Measurements from ENCODE around the gene RRAGA.

The RRAGA gene

GRCh38 chr9:19023078-19023477 is 26.1 kb upstream of the RRAGA start:
- no peaks in the 10 kb centered on the region for H3K36me3 ChIP-seq (ENCODE audit: insufficient read depth, low read length)
- no peak overlapping the region for H2AFZ ChIP-seq (ENCODE audit: low read depth, low read length)
- no peaks in the 10 kb centered on the region for H3K4me1 ChIP-seq (ENCODE audit: insufficient read depth, low read length)
- H3K27me3 ChIP-seq (ENCODE audit: insufficient read depth, low read length, poor library complexity) = no peaks in the 10 kb centered on the region
- no peak for DNase-seq
- H4K20me1 ChIP-seq (ENCODE audit: insufficient read depth, low read length) = no peaks in the 10 kb centered on the region
- no peaks in the 10 kb centered on the region for H3K79me2 ChIP-seq (ENCODE audit: insufficient read depth, low read length)
- no peak overlapping the region for H3K4me2 ChIP-seq (ENCODE audit: insufficient read depth, low read length)
- no peak overlapping the region for H3K9ac ChIP-seq (ENCODE audit: low read depth, low read length)
- no peak overlapping the region for H3K4me3 ChIP-seq (ENCODE audit: low read depth in 1 of 2, low read length in 2 of 2)
- no peak for ATAC-seq (ENCODE audit: insufficient read depth, low read depth)
- no peak overlapping the region for H3K27ac ChIP-seq (ENCODE audit: low read length)
- TF ChIP-seq CTCF (IDR thresholded peaks at IDR 0.05; ENCODE audit: borderline replicate concordance, extremely low read depth, low read length, poor library complexity, severe bottlenecking) (no peak), EZH2 (IDR thresholded peaks at IDR 0.05; ENCODE audit: borderline replicate concordance, low read depth, low read length, severe bottlenecking) (no peak)
- no peaks in the 10 kb centered on the region for H3K9me3 ChIP-seq (ENCODE audit: insufficient read depth, low read length, severe bottlenecking)

GRCh38 chr9:19026375-19026774 is 22.9 kb upstream of the RRAGA start:
- H3K4me1 ChIP-seq (ENCODE audit: insufficient read depth, low read length) = no peaks in the 10 kb centered on the region
- no peak for TF ChIP-seq EZH2 (IDR thresholded peaks at IDR 0.05; ENCODE audit: borderline replicate concordance, low read depth, low read length, severe bottlenecking)
- no peak for TF ChIP-seq CTCF (IDR thresholded peaks at IDR 0.05; ENCODE audit: borderline replicate concordance, extremely low read depth, low read length, poor library complexity, severe bottlenecking)
- no peaks in the 10 kb centered on the region for H3K9me3 ChIP-seq (ENCODE audit: insufficient read depth, low read length, severe bottlenecking)
- H3K27me3 ChIP-seq (ENCODE audit: insufficient read depth, low read length, poor library complexity) = no peaks in the 10 kb centered on the region
- no peaks in the 10 kb centered on the region for H3K79me2 ChIP-seq (ENCODE audit: insufficient read depth, low read length)
- no peak overlapping the region for H3K4me3 ChIP-seq (ENCODE audit: low read depth in 1 of 2, low read length in 2 of 2)
- no peaks in the 10 kb centered on the region for H4K20me1 ChIP-seq (ENCODE audit: insufficient read depth, low read length)
- H3K27ac ChIP-seq (ENCODE audit: low read length) = no peak overlapping the region
- no peak overlapping the region for H3K4me2 ChIP-seq (ENCODE audit: insufficient read depth, low read length)
- H2AFZ ChIP-seq (ENCODE audit: low read depth, low read length) = no peak overlapping the region
- H3K36me3 ChIP-seq (ENCODE audit: insufficient read depth, low read length) = no peaks in the 10 kb centered on the region
- DNase-seq = no peak
- no peak overlapping the region for H3K9ac ChIP-seq (ENCODE audit: low read depth, low read length)
- no peak for ATAC-seq (ENCODE audit: insufficient read depth, low read depth)

- DNase-seq (no peak), ATAC-seq (ENCODE audit: insufficient read depth, low read depth) (no peak)
- H3K4me3 ChIP-seq (ENCODE audit: low read depth in 1 of 2, low read length in 2 of 2) = no peak overlapping the region
- no peak overlapping the region for H3K9ac ChIP-seq (ENCODE audit: low read depth, low read length)
- no peak overlapping the region for H3K4me2 ChIP-seq (ENCODE audit: insufficient read depth, low read length)
- H3K27me3 ChIP-seq (ENCODE audit: insufficient read depth, low read length, poor library complexity) = no peaks in the 10 kb centered on the region
- H3K9me3 ChIP-seq (ENCODE audit: insufficient read depth, low read length, severe bottlenecking) = no peaks in the 10 kb centered on the region
- H3K79me2 ChIP-seq (ENCODE audit: insufficient read depth, low read length) = no peaks in the 10 kb centered on the region
- H2AFZ ChIP-seq (ENCODE audit: low read depth, low read length) = no peak overlapping the region
- no peaks in the 10 kb centered on the region for H3K4me1 ChIP-seq (ENCODE audit: insufficient read depth, low read length)
- H4K20me1 ChIP-seq (ENCODE audit: insufficient read depth, low read length) = no peaks in the 10 kb centered on the region
- no peak for TF ChIP-seq EZH2 (IDR thresholded peaks at IDR 0.05; ENCODE audit: borderline replicate concordance, low read depth, low read length, severe bottlenecking)
- no peak for TF ChIP-seq CTCF (IDR thresholded peaks at IDR 0.05; ENCODE audit: borderline replicate concordance, extremely low read depth, low read length, poor library complexity, severe bottlenecking)
- no peaks in the 10 kb centered on the region for H3K36me3 ChIP-seq (ENCODE audit: insufficient read depth, low read length)
- H3K27ac ChIP-seq (ENCODE audit: low read length) = no peak overlapping the region
Measured at GRCh38 chr9:19027825-19028224, 21.4 kb upstream of the RRAGA start.

Measured in DND-41 (cell line).